Non-pigmented ciliary epithelial cell (primary cell): ENCODE results near the gene KCNJ9.
"Not testable (repeated sequence)": the region's sequence is repeated elsewhere in the genome, so short reads cannot be mapped to it uniquely, and the experiment has no call there.

Experiments
- DNase-seq: peaks from one replicate; pipeline ENCODE4 v3.0.0-alpha.2; 2010; ENCODE audit warnings: low read depth

KCNJ9 gene

GRCh38 chr1:160126342-160126741, 45.0 kb downstream of the KCNJ9 start:
- not testable (repeated sequence) for DNase-seq

GRCh38 chr1:160127381-160127780, 46.0 kb downstream of the KCNJ9 start:
- DNase-seq: no peak

GRCh38 chr1:160127865-160128523, 46.7 kb downstream of the KCNJ9 start:
- DNase-seq: no peak

- DNase-seq: no peak
Measured at GRCh38 chr1:160128636-160129035, 47.3 kb downstream of the KCNJ9 start.

GRCh38 chr1:160129046-160129445, 47.7 kb downstream of the KCNJ9 start:
- no peak for DNase-seq

- DNase-seq: no peak
Measured at GRCh38 chr1:160129558-160129957, 48.2 kb downstream of the KCNJ9 start.

GRCh38 chr1:160129966-160130365, 48.6 kb downstream of the KCNJ9 start:
- DNase-seq: no peak

GRCh38 chr1:160130486-160130885, 49.1 kb downstream of the KCNJ9 start:
- no peak for DNase-seq

- DNase-seq: no peak
Measured at GRCh38 chr1:160130939-160131338, 49.6 kb downstream of the KCNJ9 start.

GRCh38 chr1:160131803-160132565, 50.6 kb downstream of the KCNJ9 start:
- no peak for DNase-seq

GRCh38 chr1:160133990-160134770, 52.8 kb downstream of the KCNJ9 start:
- DNase-seq: no peak

GRCh38 chr1:160134791-160135572, 53.6 kb downstream of the KCNJ9 start:
- no peak for DNase-seq

- no peak for DNase-seq
Measured at GRCh38 chr1:160136121-160136925, 55.0 kb downstream of the KCNJ9 start.

GRCh38 chr1:160136926-160137200, 55.5 kb downstream of the KCNJ9 start:
- no peak for DNase-seq

- DNase-seq: no peak
Measured at GRCh38 chr1:160137216-160137862, 56.0 kb downstream of the KCNJ9 start.

GRCh38 chr1:160139840-160140239, 58.5 kb downstream of the KCNJ9 start:
- DNase-seq: no peak
